NCI-H446 treated with DMSO at 0.1 percent for 48 hours (cell line): ENCODE results near the gene PPID.
"Not testable (repeated sequence)": the region's sequence is repeated elsewhere in the genome, so short reads cannot be mapped to it uniquely, and the experiment has no call there.

Experiments
- DNase-seq: peaks from one replicate; lab custom pipeline; 2025; lab: John Stamatoyannopoulos, UW

PPID gene

DNA sequence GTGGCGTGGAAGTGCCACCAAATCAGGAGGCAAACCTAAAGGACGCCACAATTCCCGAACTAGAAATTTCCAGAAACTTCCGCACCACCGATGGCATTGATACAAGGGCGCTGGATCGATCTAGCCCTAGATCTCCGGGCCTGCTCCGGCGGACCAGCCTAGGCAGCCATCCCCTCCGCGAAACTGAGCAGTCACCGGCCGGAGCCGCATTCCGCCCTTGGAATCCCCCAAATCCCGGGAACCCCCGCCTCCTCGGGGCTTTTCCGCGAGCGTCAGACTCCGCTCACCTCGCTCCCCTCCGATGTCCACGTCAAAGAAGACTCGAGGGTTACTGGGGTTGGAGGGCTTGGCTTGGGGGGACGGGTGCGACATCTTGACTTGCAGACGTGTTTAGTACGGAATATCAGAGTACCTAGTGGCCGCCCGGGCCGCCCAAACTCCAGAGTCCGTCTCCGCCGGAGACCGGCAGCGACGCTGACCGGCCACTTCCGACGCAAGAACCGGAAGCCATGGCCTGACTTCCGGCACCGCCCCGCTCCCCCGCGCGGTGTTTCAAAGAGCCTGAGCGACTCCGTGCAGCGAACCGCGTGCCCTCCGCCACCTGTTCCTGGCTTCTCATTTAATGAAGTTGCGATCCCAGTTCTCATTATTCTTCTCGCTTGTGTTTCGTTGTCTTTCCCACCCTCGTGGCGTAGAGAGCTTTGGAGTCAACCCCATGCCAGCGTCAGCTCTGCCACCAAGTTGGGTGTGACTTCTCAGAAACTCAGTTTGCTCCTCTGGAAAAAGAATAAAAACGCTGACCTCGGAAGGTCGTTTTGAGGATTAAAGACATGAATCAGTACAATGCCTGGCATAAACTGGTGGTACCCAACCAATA is at the start of gene PPID:
Gene PPID, minus strand, starts transcription at position 480 of the 877 bp plus-strand sequence. Its CDS starts 108 bp downstream, at position 372.
- DNase-seq: peak; percentile 44

DNA sequence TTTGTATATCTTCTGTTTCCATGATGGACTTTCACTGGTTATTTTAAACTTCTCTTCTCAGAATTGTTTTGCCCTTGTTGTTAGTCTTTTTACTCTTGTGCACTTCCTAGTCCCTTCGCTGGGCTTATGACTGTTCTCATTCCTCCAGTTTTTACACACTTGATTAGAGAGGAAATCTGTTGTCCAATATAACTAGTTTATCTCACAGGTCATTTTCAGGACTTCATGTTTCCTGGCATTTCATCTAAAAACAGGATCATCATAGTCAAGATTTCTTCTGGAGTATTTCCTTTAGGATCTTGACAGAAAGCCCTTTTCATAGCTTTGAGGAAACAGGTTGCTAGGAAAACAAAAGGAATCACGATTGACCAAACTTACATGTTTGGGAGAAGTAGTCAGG is 48.6 kb upstream of the PPID start:
- DNase-seq: no peak

DNA sequence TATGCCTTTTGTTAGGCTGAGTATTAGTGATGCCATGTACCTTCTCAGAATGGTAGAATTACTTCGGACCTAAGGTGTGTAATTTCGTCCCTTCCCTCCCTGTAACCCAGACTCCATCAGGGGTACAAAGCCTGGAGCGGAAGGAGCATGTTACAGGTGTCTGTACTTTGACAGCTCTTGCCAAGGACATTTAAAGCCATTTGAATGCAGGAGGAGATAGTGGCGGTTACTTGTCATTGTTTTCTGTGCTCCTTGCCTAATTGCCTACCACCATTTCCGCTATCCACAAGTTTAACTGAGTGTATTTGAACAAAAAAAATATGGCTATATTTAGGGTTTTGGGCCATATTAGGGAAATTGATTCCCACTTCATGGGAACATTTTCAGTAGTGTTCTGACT is 47.5 kb upstream of the PPID start:
- DNase-seq: no peak

DNA sequence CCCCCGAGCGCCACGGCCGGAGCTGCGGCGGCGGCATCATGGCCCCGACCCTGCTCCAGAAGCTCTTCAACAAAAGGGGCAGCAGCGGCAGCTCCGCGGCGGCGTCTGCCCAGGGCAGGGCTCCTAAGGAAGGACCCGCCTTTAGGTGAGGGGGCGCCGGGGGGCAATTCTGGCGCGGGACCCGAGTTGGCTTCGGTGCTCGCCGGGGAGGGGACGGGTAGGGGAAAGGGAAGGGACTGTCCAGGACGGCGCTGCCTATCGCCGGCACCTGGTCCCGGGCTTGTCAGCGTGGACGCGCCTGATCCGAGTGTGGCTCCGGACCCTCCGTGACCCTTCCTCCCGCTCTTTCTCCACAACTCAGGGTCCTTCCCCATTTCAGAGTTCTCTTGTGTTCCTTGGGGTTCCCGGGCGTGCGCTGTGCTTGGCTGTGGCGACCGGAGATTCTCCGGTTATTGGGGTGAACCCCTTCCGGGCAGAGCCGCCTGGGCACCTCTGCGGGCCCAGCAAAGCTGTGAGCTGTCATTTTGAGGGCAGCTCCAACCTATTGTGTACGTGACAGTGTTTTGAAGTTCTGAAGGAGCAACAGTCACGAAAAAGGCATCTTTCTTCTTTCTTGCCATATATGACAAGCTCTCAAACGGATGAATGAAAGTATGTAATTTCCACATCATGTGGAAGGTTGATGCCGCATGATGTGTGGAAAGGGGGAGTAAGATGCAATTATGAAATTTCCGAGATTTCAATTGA is 46.2 kb upstream of the PPID start:
- DNase-seq: no peak

DNA sequence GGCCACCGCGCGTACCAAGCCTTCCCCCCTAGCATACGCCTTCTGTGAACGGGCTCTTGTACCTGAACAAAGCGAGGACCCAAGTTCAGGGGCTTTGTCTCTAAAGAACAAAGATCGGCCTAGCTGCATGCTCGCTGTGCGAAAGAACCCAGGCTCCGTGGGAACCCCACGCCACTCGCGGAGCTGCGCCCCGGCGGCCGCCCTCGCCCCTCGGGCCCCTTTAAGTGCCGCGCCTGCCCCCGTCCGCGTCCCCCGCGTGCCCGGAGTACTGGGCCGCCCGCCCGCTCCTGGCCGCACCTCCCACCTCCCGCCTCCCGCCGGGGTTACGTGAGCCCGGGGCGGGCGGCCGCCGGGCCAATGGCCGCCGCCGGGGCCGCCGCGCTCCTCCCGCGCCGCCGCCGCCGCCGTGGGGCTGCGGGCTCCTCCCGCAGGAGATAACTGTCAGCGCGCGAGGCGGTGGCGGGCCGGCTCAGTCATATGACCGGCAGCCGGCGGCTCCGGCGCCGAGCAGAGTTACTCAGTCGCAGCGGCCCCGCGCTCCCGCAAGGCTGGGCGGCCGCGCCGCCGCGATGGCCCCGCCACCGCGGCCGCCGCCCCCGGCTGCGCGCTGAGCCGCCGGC is 45.5 kb upstream of the PPID start, which contains the start of gene FNIP2:
Gene FNIP2, plus strand, starts transcription at position 472 of the 620 bp plus-strand sequence. CDS start 187 bp downstream, outside the sequence.
- peak; percentile 33 for DNase-seq

DNA sequence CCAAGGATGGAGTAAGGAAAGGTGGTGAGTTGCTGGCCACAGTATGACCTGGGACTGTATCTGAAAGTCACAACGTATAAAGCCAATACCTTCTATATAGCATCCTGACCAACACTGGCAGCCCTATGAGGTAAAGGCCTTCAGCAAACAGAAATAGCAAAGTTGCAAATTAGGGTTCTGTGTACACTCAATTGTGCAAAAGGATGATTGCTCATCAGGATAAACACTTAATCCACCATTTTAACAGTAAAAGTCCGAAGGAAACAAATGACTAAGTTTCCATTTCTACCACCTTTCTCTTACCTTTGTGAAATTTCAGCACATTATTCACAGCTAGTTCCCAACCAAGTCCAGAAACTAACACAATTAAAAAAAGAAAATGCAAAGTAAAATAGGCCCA is 44.3 kb upstream of the PPID start:
- DNase-seq: no peak

DNA sequence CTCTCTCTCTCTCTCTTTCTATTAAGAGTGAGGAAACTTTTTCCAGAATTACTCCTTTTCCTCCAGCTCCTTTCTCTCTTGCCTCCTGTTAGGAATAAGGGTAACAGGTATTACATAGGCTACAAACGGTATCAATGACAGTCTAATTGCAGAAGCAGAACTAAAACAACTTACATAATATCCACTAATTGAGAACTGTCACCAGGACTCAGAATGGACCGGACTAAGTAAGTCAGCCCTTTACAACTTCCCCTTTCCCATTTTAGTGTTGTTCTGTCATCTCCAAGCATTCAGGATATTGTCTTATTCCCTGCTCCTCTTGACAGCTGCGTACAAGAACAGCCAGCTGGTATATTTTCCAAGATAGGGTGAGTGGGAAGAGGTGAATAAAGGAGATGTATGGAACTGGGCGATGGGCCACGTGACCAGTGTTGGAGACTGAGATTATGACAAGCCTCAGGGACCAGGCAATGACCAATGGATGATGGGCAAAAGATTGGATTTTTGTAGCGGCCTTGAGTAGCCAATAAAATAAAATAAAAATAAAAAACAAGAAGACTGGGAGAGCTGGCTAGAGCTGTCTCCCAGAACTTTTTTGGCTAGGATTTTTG is 43.3 kb upstream of the PPID start:
- DNase-seq: no peak

DNA sequence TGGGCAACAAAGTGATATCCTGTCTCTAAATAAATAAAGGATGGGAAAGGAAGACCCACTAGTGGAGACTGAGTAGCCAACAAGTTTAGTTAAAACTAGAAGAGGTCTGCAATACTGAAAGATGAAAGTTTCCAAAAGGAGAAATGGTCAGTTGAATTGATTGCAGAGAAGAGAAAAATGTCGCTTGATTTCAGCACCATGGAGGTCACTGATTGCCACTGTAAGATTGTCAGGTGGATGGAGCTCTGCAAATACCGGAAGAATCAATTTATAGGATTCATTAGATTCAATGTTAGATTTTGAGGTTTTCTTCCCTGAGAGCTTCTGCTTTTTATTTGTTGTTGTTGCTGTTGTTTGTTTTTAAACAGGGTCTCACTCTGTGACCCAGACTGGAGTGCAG is 40.3 kb upstream of the PPID start:
- no peak for DNase-seq

DNA sequence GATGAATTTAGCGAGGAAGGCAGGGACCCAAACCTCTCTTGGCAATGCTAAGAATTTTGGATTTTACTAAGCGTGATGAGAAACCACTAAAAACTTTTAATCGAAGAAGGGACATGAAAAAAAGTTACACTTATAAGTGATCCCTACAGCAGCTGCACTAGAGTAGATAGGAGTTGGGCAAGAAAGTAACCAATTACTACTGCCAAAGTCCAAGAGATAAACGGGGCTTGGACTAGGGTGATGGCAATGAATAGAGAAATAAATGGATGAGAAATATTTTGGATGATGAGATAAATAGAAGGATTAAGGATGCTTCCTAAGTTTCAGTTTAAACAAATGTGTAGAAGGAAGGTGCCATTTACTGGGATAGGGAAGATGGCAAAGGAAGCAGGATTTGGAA is 39.4 kb upstream of the PPID start:
- DNase-seq: no peak

DNA sequence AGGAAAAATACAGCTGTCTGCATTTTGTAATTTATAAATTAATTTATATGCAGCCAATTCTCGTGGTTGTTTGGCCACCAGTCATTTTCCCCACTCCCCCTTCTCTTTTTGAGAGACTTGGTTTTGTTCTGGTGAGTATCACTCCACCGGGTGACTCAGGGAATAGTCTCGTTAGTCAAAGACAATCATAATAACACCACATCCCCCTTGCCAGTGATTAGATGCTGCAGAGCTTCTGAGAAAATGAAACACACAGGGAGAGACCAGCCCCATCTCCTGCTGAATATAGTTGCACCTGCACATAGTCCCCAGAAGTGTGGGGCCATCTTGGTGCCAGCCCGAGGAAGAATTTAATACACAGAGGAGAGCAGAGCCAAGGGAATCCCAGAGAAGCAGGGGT is 37.7 kb upstream of the PPID start:
- no peak for DNase-seq

DNA sequence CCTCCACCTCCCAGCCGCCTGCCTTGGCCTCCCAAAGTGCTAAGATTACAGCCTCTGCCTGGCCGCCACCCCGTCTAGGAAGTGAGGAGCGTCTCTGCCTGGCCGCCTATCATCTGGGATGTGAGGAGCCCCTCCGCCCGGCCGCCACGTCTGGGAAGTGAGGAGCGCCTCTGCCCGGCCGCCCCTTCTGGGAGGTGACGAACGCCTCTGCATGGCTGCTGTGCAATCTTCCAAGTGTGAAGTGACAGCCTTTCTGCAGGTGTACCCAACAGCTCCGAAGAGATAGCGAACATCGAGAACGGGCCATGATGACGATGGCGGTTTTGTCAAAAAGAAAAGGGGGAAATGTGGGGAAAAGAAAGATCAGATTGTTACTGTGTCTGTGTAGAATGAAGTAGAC is 36.3 kb upstream of the PPID start:
- DNase-seq: not testable (repeated sequence)

DNA sequence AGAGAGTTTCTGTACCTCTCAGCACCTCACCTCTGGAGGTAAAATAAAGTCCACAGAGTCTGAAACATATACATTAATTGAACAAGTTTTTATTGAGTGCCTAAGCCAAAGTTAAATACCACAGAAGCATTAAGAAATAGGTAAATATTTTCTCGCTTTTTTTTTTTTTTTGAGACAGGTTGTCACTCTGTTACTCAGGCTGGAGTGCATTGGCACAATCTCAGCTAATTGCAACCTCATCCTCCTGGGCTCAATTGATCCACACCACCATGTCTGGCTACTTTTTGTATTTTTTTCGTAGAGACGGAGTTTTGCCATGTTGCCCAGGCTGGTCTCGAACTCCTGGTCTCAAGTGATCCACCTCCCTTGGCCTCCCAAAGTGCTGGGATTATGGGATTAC is 35.5 kb upstream of the PPID start:
- DNase-seq: no peak

DNA sequence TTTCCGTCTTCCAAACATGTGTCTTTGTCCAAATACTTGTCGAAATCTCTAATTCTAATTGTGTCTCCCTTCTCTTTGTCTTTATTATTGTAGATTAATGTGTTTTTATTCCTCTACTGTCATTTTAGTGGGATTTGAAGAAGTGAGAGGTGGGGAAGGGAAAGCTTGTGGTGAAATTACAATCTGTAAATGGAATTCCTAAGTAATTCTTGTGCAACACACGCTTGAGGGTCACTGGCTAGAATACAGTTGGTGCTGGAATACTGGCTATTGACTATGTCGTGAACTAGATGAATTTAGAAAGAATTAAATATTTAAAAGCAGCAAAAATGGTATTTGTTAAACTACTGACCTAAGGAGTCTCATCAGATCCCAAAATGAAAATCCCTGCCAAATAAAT is 34.9 kb upstream of the PPID start:
- no peak for DNase-seq

DNA sequence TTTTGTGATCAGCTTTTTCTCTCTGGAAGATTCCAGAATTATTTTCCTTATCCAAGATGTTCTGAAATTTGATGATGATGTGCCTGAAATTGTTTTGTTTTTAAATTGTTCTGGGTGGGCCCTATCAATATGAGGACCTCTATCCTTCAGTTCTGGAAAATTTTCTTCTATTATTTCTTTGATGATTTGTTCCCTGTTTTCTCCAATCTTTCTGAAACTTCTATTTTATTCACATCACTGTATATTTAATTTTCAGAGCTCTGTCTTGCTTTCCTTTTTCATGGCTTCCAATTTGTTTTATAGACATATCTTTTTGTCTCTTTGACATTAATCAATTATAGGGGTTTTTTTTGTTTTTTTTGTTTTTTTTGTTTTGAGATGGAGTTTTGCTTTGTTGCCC is 33.4 kb upstream of the PPID start:
- no peak for DNase-seq

DNA sequence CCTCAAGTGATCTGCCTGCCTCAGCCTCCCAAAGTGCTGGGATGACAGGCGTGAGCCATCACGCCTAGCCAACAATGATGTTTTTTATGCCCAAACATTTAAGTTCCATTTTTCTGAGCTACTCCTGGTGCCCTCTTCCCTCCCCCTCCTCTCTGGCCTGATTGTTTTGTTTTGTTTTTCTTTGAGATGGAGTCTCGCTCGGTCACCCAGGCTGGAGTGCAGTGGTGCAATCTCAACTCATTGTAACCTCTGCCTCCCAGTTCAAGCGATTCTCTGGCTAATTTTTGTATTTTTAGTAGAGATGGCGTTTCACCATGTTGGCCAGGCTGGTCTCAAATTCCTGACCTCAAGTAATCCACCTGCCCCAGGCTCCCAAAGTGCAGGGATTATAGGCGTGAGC is 32.6 kb upstream of the PPID start:
- DNase-seq: not testable (repeated sequence)

DNA sequence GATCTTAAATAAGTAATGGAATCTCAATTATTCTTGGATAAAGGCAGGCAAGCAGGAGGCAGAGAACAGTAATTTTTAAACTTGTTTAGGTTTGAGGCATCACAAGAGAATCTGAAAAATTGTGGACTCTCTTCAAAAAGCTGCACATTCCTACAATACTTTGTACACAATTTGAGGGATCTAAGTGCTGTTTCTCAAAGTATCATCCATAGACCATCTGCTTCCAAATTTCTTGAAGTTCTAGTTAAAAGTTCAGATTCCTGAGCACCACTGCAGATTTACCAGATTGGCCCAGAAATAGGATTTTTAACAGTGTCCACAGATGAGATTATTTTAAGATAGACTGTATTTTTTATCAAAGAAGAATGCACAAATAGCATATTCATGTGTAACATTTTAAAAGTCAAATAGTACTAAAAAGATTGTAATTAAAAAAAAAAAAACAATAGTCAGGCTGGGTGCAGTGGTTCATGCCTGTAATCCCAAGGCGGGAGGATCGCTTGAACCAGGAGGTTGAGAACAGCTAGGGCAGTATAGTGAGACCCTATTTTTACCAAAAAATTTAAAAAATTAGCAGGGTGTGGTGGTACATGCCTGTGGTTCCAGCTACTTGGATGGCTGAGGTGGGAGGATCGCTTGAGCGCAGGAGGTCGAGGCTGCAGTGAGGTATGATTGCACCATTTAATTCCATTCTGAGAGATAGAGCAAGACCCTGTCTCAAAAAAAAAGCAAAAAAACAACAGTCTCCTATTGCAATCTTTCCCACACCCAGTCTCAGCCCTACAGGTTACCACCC is 31.4 kb upstream of the PPID start:
- DNase-seq: no peak

DNA sequence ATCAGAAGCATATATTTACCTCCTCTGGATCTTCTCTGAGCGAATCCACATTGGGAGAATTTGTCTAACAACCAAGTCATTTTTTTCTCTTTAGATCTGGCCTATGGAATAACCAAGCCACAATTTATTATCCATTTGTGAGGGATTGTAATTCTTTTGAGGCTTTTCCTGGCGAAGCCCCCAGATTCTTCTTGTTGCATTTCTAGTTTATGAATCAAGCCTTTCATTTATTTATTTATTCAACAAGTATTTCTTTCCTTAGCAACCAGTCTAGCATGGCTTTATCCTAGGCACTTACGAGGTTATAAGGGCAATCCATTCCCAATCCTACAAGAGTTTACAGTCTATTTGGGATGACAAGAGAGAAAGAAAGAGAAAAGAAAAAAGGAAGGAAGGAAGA is 27.2 kb upstream of the PPID start:
- no peak for DNase-seq

DNA sequence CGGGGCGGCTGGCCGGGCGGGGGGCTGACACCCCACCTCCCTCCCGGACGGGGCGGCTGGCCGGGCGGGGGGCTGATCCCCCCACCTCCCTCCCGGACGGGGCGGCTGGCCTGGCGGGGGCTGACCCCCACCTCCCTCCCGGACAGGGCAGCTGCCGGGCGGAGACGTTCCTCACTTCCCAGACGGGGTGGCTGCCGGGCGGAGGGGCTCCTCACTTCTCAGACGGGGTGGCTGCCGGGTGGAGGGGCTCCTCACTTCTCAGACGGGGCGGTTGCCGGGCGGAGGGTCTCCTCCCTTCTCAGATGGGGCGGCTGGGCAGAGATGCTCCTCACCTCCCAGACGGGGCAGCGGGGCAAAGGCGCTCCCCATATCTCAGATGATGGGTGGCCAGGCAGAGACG is 23.3 kb upstream of the PPID start:
- not testable (repeated sequence) for DNase-seq

DNA sequence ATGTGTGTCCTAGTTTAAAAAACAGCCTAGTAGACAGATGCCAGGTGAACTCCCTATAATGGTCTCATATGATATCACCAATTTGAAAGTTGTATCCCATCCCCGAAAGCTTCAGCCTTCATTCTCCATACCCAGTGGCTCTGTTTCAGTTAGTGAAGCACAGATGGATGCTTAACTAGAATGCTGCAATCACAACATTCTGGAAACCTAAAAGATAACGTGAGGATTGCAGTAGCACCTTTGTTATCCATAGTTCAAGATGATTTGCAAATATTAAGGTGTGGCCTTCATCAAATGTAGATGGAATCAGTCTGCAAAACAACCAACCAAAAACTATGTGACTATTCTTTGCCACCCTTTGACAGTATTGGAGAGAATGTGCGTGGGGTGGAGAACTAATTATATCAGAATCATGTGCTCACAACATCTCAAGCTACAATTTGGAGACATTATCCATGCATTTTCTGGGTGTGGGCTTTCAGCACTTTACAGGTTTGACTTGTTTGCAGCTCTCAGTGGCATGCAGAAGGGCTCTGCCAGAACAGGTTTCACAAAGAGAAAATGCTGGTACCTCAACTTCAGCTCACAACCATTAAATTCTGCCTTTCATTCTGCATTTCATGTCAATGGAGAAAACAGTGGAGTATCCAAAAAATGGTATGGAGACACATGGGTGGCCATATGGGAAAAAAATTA is 18.3 kb upstream of the PPID start:
- DNase-seq: no peak

DNA sequence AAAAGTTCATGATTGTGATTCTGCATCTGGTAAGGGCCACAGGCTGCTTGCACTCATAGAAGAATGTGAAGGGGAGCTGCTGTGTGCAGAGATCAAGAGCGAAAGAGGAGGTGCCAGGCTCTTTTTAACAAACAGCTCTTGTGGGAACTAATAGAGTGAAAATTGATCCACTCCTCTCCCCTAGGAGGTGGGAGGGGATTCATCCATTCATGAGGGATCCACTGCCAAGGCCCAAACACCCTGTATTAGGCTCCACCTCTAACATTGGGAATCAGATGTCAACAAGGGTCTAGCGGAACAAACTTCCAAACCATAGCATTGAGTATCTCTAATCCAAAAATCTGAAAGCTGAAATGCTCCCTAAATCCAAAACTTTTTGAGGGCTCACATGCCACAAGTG is 16.4 kb upstream of the PPID start:
- DNase-seq: no peak

DNA sequence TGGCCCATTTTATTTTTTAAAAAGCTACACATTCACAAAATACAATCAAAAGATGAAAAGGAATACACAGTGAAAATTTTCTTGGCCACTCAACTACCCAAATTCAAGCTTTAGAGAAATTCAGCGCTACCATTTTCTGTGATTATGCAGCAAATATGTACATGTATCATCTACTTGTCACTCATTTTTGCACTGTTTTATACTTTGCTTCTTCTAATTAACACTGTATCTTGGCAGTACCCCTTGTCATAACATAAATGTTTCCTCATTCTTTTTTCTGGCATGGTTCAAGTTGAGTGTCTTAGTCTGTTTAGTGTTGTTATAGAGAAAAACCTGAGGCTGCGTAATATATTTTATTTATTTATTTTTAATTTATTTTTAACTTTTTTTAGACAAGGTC is 15.7 kb upstream of the PPID start:
- DNase-seq: no peak
